HG03103 (cell line): ENCODE measurements around the gene SLC4A3.

Experiments
- ATAC-seq: cut with Tn5 transposase; IDR thresholded peaks from one replicate; pipeline ENCODE4 v1.9.1; 2021; ENCODE audit warnings: low read depth; ENCODE audit not compliant: unreplicated experiment

Gene SLC4A3

DNA sequence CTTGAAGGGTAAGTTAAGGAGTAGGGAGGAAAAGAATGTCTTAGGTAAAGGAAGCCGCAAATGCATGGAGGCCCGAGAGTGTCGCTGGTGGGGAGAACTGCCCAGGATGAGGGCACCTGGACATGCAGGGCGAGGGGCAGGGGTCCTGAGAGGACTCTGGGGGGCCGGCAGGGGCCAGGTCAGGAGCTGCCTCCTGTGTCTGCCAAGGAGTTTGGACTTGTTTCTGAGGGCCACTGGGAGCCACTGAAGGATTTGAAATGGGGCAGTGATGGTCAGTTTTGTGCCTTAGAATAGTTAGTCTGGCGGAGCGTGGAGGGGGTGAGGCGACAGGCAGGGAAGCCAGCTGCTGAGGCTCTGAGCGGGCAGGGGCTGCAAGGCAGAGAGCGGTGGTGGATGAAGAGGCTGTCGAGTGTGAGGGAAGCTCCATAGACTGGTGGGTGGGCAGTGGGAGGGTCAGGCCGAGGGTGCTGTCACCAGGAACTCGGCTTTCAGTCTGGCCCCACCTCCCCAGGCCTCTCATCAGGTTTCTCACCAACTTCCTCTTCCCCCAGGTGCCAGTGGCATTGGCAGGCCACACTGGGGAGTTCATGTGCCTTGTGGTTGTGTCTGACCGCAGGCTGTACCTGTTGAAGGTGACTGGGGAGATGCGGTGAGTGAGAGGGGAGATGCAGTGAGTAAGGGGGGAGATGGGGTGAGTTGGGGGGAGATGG, 14.7 kb upstream of the SLC4A3 start:
- ATAC-seq = peak; percentile 65

DNA sequence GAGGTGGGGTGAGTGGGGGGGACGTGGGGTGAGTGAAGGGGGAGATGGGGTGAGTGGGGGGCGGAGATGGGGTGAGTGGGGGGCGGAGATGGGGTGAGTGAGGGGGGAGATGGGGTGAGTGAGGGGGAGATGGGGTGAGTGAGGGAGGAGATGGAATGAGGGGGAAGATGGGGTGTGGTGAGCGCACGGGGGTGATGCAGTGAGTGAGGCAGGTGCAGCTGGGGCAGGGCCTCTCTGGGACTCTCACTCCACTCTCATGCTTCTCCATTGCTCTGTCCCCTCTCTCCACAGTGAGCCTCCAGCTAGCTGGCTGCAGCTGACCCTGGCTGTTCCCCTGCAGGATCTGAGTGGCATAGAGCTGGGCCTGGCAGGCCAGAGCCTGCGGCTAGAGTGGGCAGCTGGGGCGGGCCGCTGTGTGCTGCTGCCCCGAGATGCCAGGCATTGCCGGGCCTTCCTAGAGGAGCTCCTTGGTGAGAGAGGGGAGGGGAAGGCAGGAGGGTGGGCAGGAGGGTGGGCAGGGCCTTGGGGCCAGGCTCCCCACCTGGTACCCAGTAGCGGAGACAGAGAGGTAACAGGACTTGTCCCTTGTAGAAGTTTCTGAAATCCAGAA, 13.9 kb upstream of the SLC4A3 start:
- no peak for ATAC-seq

DNA sequence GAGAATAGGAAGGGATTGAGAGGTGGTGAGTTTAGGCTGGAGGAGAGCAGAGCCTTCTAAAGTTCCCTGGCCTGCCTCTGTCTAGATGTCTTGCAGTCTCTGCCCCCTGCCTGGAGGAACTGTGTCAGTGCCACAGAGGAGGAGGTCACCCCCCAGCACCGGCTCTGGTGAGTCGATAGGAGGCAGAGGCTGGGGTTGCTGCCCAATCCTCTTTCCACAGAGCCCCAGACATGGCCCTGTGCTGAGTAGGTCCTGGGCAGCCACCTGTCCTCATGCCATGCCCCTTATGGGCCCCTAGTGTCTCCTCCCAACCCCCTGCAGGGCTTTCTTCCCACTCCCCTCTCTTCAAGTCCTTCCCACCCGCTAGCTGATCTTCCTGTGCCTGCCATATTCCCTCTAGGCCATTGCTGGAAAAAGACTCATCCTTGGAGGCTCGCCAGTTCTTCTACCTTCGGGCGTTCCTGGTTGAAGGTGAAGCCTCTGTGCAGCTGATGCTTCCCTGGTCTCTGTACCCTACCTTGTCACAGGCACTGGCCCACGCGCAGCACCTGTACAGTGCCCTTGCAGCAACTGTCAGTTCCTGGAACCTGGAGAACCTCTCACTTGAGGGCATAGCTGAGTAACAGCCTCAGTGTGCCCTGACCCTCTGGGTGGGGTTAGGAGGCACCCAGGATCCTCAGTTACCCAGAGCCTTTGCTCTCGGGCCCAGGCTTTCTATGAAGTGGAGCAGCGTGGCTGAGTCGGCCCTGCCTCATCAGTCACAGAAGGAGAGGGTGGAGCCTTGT, 13.2 kb upstream of the SLC4A3 start:
- no peak for ATAC-seq

DNA sequence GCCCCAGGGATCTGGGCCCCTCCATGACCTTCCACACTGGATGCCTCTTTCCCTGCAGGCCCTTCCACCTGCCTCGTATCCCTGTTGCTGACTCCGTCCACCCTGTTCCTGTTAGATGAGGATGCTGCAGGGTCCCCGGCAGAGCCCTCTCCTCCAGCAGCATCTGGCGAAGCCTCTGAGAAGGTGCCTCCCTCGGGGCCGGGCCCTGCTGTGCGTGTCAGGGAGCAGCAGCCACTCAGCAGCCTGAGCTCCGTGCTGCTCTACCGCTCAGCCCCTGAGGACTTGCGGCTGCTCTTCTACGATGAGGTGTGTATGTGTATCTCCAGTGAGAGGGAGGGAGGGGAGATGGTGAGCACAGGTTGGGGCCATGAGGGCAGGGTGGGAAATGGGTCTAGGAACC, 12.4 kb upstream of the SLC4A3 start:
- ATAC-seq = no peak

DNA sequence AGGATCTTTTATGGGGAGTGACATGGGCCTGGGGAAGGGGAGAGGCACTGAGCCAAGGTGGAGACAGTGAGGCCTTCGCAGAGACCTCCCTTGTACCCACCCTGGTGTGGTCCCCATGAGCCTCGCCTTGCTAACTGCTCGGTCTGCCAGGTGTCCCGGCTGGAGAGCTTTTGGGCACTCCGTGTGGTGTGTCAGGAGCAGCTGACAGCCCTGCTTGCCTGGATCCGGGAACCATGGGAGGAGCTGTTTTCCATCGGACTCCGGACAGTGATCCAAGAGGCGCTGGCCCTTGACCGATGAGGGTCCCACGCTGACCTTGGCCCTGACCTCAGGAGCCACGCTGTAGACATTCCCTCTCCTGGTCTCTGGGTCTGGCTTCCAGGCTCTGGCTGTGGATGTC, 11.5 kb upstream of the SLC4A3 start:
- no peak for ATAC-seq

DNA sequence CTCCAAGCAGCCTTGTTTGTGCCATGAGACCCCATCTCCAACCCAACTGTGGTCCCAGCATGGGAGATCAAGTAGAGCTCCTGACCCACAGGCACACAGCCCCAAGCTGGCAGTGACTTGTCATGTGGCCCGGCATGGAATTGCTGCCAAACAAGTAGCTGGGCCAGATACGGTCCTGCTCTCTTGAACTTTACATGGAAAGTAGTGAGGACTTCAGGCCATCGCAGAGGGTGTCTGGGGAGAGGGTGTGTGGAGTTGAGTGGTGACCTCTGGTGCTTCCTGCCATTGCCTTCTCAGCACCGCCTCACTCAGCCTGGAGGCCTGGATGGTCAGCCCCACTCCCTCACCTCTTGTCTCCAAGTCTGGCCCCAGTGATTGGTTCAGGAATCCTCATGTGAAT, 10.9 kb upstream of the SLC4A3 start:
- ATAC-seq = no peak

DNA sequence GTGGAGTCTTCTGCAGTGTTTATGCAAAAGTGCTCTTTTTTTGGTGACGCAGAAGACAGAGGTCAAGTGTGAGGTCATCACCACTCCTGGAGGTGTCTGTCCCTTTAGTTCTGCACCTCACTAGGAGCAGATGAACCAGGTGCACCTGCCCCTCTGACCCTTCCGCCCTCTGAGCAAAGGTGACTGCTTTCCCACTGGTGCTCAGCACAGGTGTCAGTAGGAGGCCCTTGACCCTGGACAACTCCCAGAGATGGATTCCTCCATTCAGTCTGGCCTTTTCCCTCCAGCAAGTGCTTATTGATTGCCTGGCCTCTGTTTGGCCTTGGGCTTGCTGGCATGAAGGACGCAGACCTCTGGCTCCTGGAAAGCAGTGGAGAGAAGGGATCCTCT, 8.7 kb upstream of the SLC4A3 start:
- ATAC-seq = no peak

DNA sequence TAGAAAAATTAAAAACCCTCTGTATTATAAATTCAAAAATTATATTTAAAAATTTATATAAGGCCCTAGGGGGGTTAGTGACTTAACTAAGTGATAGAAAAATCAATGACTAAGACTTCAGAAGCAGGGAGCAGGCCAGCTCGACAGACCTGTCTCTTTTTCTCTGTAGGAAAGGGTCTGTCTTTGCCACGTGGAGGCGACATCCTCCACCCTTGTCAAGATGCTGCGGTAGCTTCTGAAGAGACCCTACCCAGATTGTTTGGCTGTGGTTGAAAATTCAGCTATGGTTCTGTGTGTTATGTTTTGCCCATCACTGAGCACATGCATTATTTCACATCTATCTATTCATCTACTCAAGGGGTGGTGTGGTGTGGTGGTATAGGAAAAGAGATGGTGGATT, 8.2 kb upstream of the SLC4A3 start:
- no peak for ATAC-seq

DNA sequence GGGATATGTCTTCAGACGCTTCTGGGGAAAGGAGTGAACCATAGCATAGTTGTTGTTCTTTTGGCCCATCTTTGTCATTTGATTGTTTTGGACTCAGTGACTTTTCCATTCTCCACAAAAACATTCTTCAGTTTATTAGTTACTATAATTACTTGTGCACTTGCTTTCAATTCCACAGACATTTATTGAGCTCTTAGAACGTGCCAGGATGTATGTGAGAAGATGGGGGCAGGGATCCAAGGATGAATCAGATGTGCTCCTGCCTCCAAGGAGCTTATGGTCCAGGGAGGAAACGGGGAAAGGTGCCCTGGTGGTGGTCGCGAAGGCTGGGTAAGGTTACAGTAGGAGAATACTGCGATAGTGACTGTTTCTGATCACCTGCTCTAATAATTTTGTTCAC, 6.9 kb upstream of the SLC4A3 start:
- ATAC-seq = no peak

DNA sequence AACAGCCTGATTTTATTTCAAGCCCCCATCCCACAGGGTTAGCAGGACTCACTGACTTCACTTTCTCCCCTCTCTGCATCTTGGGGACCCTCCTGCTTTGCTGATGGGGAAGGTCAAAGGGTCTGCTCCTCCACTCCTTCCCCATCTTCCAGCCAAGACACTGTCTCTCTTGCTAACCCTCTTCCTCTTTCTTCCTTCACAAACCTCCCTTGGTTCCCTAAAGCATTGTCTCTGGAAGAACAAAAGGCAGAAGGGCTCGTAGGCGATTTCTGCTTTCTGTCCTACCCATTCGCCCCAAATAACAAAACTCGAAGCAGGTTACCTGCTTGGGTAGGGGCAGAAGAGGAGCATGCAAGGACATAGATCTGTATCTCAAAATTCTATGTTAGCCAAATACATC, 5.5 kb upstream of the SLC4A3 start:
- ATAC-seq = no peak

DNA sequence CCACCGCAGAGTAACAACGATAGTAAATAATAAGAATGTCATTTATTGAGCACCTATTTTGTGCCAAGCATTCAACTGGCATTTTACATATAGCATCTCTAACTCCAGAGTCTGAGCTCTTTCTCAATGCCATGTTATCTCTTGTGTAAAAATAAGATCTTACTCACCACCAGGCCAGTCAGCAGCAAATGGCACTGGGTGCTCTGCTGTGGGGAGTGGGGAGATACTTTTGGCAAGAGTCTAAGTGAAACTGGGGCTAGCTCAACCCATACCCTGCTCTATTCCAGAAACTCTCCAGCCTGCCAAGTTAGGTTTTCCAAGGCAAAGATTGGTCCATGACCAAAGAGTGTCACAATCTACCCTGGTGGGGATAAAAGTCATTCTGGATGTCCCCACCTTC, 5.0 kb upstream of the SLC4A3 start:
- ATAC-seq = no peak

DNA sequence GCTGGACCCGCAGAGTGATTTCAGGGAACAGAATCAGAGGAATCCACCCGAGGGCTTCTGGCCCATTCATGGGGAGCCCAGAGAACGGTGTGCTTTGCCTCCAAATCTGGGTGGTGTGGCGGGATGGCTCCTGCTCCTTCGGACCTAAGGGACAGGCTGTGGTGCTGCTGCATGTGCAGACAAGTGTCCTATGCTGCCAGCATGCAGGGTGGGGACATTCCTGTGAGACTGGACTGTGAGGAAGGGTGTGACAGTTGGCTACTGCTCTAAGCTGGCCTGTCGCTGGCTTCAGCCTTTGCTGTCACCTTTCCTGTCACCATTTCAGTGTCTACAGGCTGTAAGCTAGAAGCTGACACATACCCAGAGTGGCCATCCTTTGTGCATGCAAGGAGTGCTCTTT, 2.9 kb upstream of the SLC4A3 start:
- no peak for ATAC-seq

DNA sequence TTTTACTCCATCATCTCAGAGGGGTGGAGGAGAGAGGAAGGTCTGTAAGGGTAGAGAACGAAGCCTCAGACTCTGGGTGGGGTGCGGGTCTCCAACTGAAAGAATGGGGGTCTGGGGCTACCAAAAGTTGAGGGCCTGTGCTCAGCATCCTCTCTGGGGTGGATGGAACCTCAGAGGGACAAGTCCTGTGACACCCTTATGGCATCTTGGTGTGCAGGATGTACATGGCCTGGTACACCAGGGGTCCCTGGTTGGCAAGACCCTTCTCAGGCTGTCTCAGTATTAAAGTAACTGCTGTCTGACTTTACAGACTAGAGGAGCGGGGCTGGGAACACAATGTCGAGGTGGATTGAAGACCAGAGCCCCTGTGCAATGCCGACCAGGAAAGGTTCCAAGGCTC, 2.3 kb upstream of the SLC4A3 start:
- no peak for ATAC-seq

DNA sequence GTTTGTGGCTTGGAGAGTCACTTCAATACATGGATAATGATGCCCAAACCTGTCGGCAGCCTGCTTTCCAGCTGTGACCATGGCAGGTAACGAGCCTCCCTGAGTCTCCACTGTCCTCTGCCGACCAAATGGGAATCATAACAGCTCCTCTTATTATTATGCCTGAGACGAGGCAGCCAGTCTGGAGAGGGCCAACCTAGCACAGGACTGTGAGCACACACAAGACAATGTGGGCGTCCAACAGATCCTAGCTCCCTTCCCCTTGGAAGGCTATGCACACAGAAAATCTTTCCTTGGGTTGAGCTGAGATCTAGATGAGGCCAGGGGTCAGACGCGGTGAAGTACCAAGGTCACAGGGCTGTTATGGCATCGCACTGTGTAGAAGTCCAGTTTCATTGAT, 890 bp upstream of the SLC4A3 start:
- ATAC-seq = no peak

DNA sequence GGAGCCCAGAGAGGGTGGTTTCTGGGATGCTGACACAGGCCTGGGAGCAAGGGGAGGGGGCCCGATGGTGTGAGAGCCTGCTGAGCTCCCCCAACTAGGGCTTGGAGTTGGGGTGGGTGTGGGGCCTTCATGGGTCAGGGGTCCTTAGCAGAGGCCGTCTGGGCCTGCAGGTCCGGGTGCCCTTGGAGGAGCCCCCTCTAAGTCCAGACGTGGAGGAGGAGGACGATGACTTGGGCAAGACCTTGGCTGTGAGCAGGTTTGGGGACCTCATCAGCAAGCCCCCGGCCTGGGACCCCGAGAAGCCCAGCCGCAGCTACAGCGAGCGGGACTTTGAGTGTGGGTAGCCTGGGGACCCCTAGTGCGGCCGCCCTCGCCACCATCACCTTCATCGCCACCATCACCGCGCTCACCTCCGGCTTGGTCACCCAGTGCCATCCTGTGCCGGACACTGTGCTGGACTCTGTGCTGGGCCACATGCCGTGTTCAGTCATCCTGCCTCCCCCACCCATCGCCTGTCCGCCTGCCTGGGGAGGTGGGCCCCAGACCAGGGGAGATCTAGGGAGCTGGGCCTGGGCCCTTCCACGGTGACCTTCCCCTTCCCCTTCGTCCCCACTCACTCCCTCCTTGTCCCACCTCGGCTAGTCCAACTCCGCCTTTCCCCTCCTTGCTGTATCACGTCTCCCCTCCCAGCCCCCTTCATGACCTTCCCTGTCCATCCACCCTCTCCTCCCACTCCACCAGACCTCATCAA, 980 bp downstream of the SLC4A3 start:
- ATAC-seq = no peak

DNA sequence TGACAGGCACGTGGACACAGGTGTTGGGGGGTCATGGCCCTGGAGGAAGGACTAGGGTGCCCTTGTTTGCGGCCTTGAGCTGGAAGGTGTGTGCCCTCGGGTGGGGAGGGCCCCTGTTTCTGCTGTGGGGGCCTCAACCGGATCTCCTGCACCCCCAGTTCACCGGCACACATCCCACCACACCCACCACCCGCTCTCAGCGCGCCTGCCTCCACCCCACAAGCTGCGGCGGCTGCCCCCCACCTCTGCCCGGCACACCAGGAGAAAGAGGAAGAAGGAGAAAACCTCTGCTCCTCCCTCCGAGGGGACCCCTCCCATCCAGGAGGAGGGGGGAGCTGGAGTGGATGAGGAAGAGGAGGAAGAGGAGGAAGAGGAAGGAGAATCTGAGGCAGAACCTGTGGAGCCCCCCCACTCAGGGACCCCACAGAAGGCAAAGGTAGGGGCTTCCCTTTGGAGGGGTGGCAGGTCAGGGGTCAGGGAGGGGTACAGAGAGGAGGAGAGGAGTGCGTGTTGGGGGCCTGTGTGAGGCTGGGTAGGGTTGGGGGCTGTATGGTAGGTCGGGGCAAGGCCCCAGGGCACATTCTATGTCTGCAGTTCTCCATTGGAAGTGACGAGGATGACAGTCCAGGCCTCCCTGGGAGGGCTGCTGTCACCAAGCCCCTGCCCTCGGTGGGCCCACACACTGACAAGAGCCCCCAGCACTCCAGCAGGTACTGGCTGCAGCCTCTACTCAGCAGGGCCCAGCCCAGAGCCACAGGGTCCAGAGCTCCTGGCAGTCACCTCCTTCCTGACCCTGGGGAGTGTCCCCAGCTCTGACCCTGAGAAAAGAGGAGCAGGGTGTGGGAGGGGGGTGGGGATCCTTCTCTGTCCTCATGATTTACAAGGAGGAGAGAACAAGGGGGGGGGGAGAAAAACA, 1.8 kb downstream of the SLC4A3 start:
- no peak for ATAC-seq

DNA sequence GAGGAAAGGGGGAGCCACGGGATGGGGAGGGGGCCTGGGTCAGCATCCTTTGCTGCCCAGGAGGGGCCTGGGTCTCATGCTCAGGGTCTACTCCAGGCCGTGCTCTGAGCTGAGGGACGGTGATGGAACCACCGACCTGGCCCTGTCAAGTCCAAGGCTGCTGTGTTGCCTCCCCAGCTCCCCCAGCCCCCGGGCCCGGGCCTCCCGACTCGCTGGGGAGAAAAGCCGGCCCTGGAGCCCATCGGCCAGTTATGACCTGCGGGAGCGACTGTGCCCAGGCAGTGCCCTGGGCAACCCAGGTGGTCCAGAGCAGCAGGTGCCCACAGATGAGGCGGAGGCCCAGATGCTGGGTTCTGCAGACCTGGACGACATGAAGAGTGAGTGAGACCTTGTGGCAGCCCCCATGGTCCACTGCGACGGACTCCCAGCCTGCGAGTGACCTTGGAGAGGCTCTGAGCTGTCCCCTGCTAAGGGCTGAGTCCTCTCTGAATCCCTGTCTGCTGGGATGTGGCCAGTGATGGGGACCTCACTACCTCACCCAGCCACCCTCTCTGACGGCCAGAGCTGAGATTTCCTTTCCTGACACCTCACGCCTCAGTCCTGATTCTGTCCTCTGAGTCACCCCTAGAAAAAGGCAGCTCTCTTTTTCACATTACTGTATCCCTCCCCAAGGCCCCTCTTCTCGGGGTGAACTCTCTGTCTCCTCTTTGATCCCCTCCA, 2.7 kb downstream of the SLC4A3 start:
- ATAC-seq = no peak

DNA sequence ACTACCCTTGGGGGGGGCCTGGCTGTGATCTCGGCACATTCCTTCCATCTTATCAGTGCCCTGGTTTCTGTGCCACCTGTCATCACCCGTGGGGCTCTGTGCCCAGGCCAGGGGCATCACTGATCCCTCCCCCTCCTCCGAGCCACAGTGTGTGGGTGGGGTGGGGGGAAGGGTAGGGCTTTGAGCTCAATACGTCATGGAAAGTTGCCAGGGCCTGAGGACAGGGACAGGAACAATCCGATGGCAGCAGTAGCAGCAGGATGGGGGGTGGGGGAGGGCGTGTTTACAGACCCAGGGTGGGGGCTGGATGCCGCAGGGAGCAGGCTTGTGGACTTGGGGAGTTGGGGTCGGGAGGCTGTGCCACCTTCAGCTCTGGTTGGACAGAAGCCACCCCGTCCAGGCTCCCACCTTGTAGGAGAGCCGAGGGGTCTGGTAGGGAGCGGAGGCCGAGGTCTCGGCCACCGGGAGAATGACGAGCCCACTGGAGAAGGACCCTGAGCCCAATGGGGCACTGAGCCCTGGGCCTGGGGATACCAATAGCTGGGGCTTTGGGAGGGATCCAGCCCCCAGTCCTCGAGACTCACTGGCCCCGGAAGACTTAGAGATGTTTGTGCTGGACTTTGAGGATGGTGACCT, 3.5 kb downstream of the SLC4A3 start:
- no peak for ATAC-seq

DNA sequence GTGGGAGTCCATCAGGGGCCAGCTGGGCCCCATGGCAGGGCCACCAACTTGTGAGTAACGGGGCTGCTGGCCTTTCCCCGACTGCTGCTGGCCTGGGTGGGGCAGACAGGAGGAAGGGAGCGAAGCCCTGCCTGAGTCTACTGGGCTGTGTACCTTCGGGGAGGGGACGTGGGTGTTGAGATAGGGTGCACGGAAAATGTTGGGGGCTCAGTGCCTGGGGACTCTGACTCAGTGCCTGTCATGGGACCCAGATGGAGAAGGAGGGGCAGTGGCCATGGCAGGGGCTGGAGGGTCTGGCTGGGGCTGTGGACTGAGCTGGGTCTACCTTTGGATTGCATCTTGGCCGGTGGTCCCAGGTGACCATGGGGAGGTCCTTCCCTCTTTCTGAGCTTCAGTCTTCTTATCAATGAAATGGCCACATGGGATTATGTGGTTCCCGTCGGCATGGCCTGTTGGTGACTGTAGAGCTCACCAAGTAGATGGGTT, 4.0 kb downstream of the SLC4A3 start:
- ATAC-seq = no peak
